Neural cell (in vitro differentiated cells): Measurements from ENCODE around the gene PPFIA4. TPM values are rescaled to one million over a fixed set of nuclear protein-coding genes. Genes with fewer than 3 reads are reported as not detected.

ENCODE experiments used
- H2AFZ ChIP-seq: fragments of 200-600, 300-800 bp; sonication (generic), shearing (Covaris generic); 2 replicates; pipeline ENCODE4 v1.6.0; 2014; ENCODE audit warnings: low read depth, mild to moderate bottlenecking, antibody characterized with exemption, low read length, moderate library complexity
- H3F3A ChIP-seq: fragments of 200-600 bp; shearing (Covaris generic); 2 replicates; pipeline ENCODE4 v1.6.1; 2016; ENCODE audit warnings: mild to moderate bottlenecking, moderate library complexity, mixed read lengths, antibody characterized with exemption, low read length; ENCODE audit not compliant: insufficient read depth, poor library complexity, severe bottlenecking
- H3K27ac ChIP-seq: fragments of 200-600, 300-800 bp; sonication (generic), shearing (Covaris generic); 2 replicates; pipeline ENCODE4 v1.5.1; 2014; ENCODE audit warnings: mild to moderate bottlenecking, low read length, moderate library complexity
- H3K27me3 ChIP-seq: fragments of 300-800, 200-600 bp; sonication (generic), shearing (Covaris generic); 2 replicates; pipeline ENCODE4 v1.6.0; 2014; ENCODE audit warnings: mild to moderate bottlenecking, low read depth, low read length, moderate library complexity; ENCODE audit not compliant: insufficient read depth
- H3K36me3 ChIP-seq: fragments of 300-800, 200-600 bp; sonication (generic), shearing (Covaris generic); 2 replicates; pipeline ENCODE4 v1.5.1; 2014; ENCODE audit warnings: mild to moderate bottlenecking, antibody characterized with exemption, low read length, moderate library complexity; ENCODE audit not compliant: insufficient read depth
- H3K4me2 ChIP-seq: fragments of 300-800, 200-600 bp; sonication (generic), shearing (Covaris generic); 2 replicates; pipeline ENCODE4 v1.6.0; 2014; ENCODE audit warnings: mild to moderate bottlenecking, low read length
- H3K4me3 ChIP-seq: fragments of 300-800, 200-600 bp; sonication (generic), shearing (Covaris generic); 2 replicates; pipeline ENCODE4 v1.5.1; 2014; ENCODE audit warnings: mild to moderate bottlenecking, low read length, moderate library complexity
- H3K79me2 ChIP-seq: fragments of 200-600 bp; shearing (Covaris generic); replicated peaks from 2 replicates; pipeline ENCODE4 v1.6.0; 2014; ENCODE audit warnings: mild to moderate bottlenecking, low read length, moderate library complexity; ENCODE audit not compliant: insufficient read depth
- H3K9ac ChIP-seq: fragments of 300-800, 200-600 bp; sonication (generic), shearing (Covaris generic); 2 replicates; pipeline ENCODE4 v1.6.1; 2016; ENCODE audit warnings: mild to moderate bottlenecking, low read length, mixed read lengths
- H3K9me2 ChIP-seq: fragments of 200-600 bp; shearing (Covaris generic); 2 replicates; pipeline ENCODE4 v1.6.1; 2016; ENCODE audit warnings: mild to moderate bottlenecking, low read length, mixed read lengths; ENCODE audit not compliant: insufficient read depth
- H3K9me3 ChIP-seq: fragments of 200-600, 300-800 bp; sonication (generic), shearing (Covaris generic); 2 replicates; pipeline ENCODE4 v1.6.1; 2016; ENCODE audit warnings: mild to moderate bottlenecking, mixed run types, low read length, moderate library complexity, mixed read lengths
- H4K20me1 ChIP-seq: fragments of 200-600 bp; shearing (Covaris generic); 2 replicates; pipeline ENCODE4 v1.6.1; 2016; ENCODE audit warnings: mild to moderate bottlenecking, mixed run types; ENCODE audit not compliant: insufficient read depth
- EP300 ChIP-seq: fragments of 450-650 bp; conservative IDR thresholded peaks from 2 replicates; pipeline ENCODE4 v1.6.1; 2014; ENCODE audit warnings: antibody characterized with exemption, mild to moderate bottlenecking, moderate library complexity; ENCODE audit not compliant: poor library complexity, severe bottlenecking
- EZH2 ChIP-seq: fragments of 200-600, 300-800 bp; shearing (Covaris generic), sonication (generic); IDR thresholded peaks from 2 replicates; pipeline ENCODE4 v1.6.1; 2014; ENCODE audit warnings: antibody characterized with exemption, low read length, borderline replicate concordance, mild to moderate bottlenecking; ENCODE audit not compliant: insufficient read depth, poor library complexity, severe bottlenecking
- MXI1 ChIP-seq: fragments of 450-650 bp; conservative IDR thresholded peaks from 2 replicates; pipeline ENCODE4 v1.6.1; 2014; ENCODE audit warnings: antibody characterized with exemption, mild to moderate bottlenecking; ENCODE audit not compliant: poor library complexity, severe bottlenecking
- POLR2AphosphoS5 ChIP-seq: IDR thresholded peaks from 2 replicates; pipeline ENCODE4 v1.6.1; 2012
- RAD21 ChIP-seq: fragments of 450-650 bp; conservative IDR thresholded peaks from 2 replicates; pipeline ENCODE4 v1.6.1; 2014; ENCODE audit warnings: antibody characterized with exemption, mild to moderate bottlenecking, moderate library complexity
- SMC3 ChIP-seq: fragments of 450-650 bp; conservative IDR thresholded peaks from 2 replicates; pipeline ENCODE4 v1.6.1; 2014; ENCODE audit warnings: antibody characterized with exemption, mild to moderate bottlenecking, moderate library complexity; ENCODE audit not compliant: poor library complexity
- TAF1 ChIP-seq: IDR thresholded peaks from 2 replicates; pipeline ENCODE4 v1.6.1; 2012; ENCODE audit warnings: low read depth
- polyA plus RNA-seq: library from polyadenylated mRNA; depleted of rRNA; stranded (reverse); fragments of >200 nt; gene quantifications from 2 replicates; pipeline ENCODE4 v1.2.3, GENCODE V29; 2014
- TF ChIP-seq, protein P1 (sequence below): fragments of 450-650 bp; IDR thresholded peaks from 2 replicates; pipeline ENCODE4 v1.5.1; 2014; ENCODE audit warnings: antibody characterized with exemption, mild to moderate bottlenecking, moderate library complexity; ENCODE audit not compliant: poor library complexity, severe bottlenecking
- TF ChIP-seq, protein P2 (sequence below): IDR thresholded peaks from 2 replicates; pipeline ENCODE4 v1.6.1; 2012; ENCODE audit warnings: borderline replicate concordance

The PPFIA4 gene
- polyA plus RNA-seq, 1 donor from 2014 or later = 1.6 TPM

DNA sequence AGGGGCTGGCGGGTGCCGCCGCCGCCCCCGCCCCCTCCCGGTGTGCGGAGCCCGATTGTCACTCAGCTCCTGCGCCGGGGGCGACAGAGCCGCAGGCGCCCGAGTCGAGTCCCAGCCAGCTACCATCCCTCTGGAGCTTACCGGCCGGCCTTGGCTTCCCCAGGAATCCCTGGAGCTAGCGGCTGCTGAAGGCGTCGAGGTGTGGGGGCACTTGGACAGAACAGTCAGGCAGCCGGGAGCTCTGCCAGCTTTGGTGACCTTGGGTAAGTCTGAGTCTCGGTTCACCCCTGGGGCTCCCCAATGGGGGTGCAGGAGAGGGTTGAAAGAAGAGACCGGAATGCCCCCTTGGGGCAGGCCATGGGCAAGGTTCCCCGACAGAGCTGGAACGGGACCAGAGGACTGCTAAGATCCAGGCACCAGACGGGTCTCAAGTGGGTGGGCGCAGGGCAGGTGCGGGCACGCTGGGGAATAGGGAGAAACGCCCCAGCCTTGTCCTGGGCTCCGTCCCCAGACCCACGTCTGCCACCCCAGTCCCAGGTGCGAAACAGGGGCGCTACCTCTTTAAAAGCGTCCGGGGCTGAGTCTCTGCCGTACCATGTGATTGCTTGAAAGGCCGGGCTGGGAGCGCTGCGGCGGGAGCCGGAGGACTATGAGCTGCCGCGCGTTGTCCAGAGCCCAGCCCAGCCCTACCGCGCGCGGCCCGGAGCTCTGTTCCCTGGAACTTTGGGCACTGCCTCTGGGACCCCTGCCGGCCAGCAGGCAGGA, 101.6 kb downstream of the PPFIA4 start, which contains the start of gene ADORA1:
ADORA1 (plus strand) TSS at position 61 of the 765 bp plus-strand sequence. CDS start 1,116 bp downstream, outside the sequence.
- Histone ChIP-seq H3K9ac (peak within 1 kb of the TSS; percentile 67), H3K36me3 (no peaks in the 10 kb centered on the region), H3K9me2 (no peaks in the 10 kb centered on the region), H4K20me1 (no peaks in the 10 kb centered on the region), H2AFZ (peak within 1 kb of the TSS; percentile 79), H3K9me3 (no peaks in the 10 kb centered on the region), H3K79me2 (no peaks in the 10 kb centered on the region), H3K27me3 (peaks cover 31% of the 10 kb centered on the region), H3K4me3 (peak within 1 kb of the TSS; percentile 74), H3K27ac (no peak within 1 kb of the TSS), H3F3A (no peaks in the 10 kb centered on the region), H3K4me2 (peak within 1 kb of the TSS; percentile 56)
- TF ChIP-seq POLR2AphosphoS5 = no peak
- peak; percentile 19 for TF ChIP-seq RAD21
- TF ChIP-seq MXI1 = no peak
- TF ChIP-seq, protein P1, sequence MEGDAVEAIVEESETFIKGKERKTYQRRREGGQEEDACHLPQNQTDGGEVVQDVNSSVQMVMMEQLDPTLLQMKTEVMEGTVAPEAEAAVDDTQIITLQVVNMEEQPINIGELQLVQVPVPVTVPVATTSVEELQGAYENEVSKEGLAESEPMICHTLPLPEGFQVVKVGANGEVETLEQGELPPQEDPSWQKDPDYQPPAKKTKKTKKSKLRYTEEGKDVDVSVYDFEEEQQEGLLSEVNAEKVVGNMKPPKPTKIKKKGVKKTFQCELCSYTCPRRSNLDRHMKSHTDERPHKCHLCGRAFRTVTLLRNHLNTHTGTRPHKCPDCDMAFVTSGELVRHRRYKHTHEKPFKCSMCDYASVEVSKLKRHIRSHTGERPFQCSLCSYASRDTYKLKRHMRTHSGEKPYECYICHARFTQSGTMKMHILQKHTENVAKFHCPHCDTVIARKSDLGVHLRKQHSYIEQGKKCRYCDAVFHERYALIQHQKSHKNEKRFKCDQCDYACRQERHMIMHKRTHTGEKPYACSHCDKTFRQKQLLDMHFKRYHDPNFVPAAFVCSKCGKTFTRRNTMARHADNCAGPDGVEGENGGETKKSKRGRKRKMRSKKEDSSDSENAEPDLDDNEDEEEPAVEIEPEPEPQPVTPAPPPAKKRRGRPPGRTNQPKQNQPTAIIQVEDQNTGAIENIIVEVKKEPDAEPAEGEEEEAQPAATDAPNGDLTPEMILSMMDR = peak; percentile 52
- TF ChIP-seq TAF1 = no peak
- TF ChIP-seq, protein P2, sequence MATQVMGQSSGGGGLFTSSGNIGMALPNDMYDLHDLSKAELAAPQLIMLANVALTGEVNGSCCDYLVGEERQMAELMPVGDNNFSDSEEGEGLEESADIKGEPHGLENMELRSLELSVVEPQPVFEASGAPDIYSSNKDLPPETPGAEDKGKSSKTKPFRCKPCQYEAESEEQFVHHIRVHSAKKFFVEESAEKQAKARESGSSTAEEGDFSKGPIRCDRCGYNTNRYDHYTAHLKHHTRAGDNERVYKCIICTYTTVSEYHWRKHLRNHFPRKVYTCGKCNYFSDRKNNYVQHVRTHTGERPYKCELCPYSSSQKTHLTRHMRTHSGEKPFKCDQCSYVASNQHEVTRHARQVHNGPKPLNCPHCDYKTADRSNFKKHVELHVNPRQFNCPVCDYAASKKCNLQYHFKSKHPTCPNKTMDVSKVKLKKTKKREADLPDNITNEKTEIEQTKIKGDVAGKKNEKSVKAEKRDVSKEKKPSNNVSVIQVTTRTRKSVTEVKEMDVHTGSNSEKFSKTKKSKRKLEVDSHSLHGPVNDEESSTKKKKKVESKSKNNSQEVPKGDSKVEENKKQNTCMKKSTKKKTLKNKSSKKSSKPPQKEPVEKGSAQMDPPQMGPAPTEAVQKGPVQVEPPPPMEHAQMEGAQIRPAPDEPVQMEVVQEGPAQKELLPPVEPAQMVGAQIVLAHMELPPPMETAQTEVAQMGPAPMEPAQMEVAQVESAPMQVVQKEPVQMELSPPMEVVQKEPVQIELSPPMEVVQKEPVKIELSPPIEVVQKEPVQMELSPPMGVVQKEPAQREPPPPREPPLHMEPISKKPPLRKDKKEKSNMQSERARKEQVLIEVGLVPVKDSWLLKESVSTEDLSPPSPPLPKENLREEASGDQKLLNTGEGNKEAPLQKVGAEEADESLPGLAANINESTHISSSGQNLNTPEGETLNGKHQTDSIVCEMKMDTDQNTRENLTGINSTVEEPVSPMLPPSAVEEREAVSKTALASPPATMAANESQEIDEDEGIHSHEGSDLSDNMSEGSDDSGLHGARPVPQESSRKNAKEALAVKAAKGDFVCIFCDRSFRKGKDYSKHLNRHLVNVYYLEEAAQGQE = no peak
- peak; percentile 40 for TF ChIP-seq SMC3
- peak; percentile 22 for TF ChIP-seq EP300
- no peak for TF ChIP-seq EZH2

DNA sequence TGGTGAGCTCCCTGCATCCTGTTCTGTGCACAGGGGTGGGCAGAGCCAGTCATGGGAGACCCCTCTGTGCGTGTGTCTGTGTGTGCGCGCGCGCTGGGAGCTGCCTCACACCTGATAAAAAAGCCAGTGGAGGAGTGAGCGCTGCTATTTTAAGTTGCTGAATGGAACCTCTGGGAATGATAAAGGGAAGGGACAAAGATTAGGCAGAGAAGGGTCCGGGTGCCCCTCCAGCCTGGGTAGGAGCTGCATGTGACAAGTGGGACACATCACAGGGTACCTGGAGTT, 102.1 kb downstream of the PPFIA4 start:
- TF ChIP-seq, protein P1 = no peak
- no peak for TF ChIP-seq EP300
- no peak for TF ChIP-seq EZH2
- TF ChIP-seq, protein P2 = no peak
- TF ChIP-seq MXI1 = peak; percentile 58
- TF ChIP-seq RAD21 = no peak
- TF ChIP-seq SMC3 = peak; percentile 7
- TF ChIP-seq POLR2AphosphoS5 = peak; percentile 41
- no peak for TF ChIP-seq TAF1
- peaks cover 31% of the 10 kb centered on the region for H3K27me3 ChIP-seq

More for the DNA sequence above, 102.1 kb downstream of the PPFIA4 start:
- H3K9me3 ChIP-seq = no peaks in the 10 kb centered on the region
- H3K9ac ChIP-seq = peak overlapping the region; percentile 67
- H3K4me2 ChIP-seq = peak overlapping the region; percentile 56
- H3F3A ChIP-seq = no peaks in the 10 kb centered on the region
- no peaks in the 10 kb centered on the region for H3K36me3 ChIP-seq
- no peaks in the 10 kb centered on the region for H3K79me2 ChIP-seq
- H3K9me2 ChIP-seq = no peaks in the 10 kb centered on the region
- peak overlapping the region; percentile 79 for H2AFZ ChIP-seq
- H3K4me3 ChIP-seq = peak overlapping the region; percentile 74
- H4K20me1 ChIP-seq = no peaks in the 10 kb centered on the region
- H3K27ac ChIP-seq = no peak overlapping the region
